ENCODE measurements around the gene POLR1C.

DNA sequence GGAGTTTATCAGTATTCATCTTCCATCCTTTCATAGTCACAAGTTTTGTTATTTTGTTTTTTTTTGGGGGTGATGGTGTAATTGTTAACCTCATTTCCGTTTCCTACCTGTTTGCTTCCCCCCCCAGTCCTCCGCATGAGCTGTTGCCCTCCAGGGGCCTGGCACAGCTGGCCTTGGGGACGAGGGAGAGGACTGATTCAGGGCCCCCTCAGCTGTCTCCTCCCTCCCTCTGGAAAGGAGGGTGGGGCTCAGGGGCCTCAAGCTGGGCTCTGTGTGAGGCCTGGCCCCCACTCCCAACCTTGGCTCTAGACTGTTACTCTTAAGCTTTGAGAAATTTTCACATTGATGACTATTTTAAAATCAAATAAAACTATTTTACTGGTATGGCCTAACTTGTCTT lies 10.7 kb upstream of the POLR1C start:
- TF ChIP-seq, protein P1, sequence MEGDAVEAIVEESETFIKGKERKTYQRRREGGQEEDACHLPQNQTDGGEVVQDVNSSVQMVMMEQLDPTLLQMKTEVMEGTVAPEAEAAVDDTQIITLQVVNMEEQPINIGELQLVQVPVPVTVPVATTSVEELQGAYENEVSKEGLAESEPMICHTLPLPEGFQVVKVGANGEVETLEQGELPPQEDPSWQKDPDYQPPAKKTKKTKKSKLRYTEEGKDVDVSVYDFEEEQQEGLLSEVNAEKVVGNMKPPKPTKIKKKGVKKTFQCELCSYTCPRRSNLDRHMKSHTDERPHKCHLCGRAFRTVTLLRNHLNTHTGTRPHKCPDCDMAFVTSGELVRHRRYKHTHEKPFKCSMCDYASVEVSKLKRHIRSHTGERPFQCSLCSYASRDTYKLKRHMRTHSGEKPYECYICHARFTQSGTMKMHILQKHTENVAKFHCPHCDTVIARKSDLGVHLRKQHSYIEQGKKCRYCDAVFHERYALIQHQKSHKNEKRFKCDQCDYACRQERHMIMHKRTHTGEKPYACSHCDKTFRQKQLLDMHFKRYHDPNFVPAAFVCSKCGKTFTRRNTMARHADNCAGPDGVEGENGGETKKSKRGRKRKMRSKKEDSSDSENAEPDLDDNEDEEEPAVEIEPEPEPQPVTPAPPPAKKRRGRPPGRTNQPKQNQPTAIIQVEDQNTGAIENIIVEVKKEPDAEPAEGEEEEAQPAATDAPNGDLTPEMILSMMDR (IDR thresholded peaks at IDR 0.05) = no peak
- TF ChIP-seq POLR2AphosphoS5 (IDR thresholded peaks at IDR 0.05) (no peak), POLR2A (IDR thresholded peaks at IDR 0.05) (no peak), EP300 (IDR thresholded peaks at IDR 0.05; ENCODE audit: low read depth) (no peak)

All from transverse colon (tissue), 4 donors.